NB4 (cell line): ENCODE measurements around the gene RNASEH2A.

ENCODE experiments used
- CTCF ChIP-seq: IDR thresholded peaks from one replicate; pipeline ENCODE4 v1.5.1; 2012; ENCODE audit warnings: low read depth, low read length
- MYC ChIP-seq: IDR thresholded peaks from 2 replicates; pipeline ENCODE4 v1.6.1; 2011; ENCODE audit warnings: low read depth, low read length
- POLR2A ChIP-seq: IDR thresholded peaks from 2 replicates; pipeline ENCODE4 v1.6.1; 2011; ENCODE audit warnings: mild to moderate bottlenecking; ENCODE audit not compliant: insufficient read length; ENCODE audit errors: extremely low read depth
- TF ChIP-seq, protein P1 (sequence below): IDR thresholded peaks from 2 replicates; pipeline ENCODE4 v1.6.1; 2011; ENCODE audit warnings: low read depth, low read length

DNA sequence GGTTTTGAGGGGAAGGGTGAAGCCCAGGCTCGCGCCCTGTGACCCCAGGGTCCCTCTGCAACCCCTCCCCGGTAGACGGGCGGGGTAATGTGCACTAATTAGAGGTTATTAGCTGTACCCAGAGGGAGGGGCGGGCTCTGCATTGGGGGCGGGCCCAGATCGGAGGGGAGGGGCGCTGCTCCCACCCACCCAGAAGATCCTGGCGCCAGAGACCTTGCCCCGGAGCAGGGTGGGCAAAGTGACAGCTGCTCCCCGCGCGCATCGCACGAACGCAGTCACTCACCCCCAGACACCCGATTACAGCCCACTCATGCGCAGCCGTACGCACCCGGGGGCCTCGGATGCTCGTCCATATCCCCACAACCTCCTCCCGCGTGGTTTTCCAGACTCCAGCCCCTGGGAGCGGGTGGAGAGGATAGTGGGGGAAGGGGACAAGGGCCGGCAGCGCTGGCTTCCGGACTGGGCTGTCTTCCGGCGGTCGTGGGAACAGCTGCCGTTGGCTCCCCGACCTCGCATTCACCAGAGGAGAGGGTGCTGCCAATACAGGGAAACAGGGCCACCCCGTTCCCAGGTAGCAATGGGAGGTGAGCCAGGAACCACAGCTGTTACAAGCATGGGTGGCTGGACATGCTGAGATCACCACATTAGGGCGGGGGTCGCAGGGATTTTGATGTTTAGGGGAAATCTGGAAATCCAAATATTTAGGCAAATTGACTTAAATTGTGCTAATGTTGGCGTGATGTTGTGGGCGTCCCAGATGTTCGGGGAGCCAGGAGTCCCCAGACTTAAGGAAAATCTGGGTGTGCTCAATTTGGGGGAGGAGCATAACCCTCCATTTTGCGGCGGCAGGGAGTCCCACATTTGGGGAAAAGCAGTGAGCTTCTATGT is 28.1 kb upstream of the RNASEH2A start:
- TF ChIP-seq CTCF, result no peak
- TF ChIP-seq, protein P1, sequence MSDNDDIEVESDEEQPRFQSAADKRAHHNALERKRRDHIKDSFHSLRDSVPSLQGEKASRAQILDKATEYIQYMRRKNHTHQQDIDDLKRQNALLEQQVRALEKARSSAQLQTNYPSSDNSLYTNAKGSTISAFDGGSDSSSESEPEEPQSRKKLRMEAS, result no peak; the same call in 1 of the 2 replicates
- peak; percentile 15 for TF ChIP-seq POLR2A
- TF ChIP-seq MYC, result peak; percentile 44; the same call in 1 of the 2 replicates
